HCT116 (cell line): ENCODE data around the gene LRRC4. TPM values are rescaled to one million over a fixed set of nuclear protein-coding genes. Genes with fewer than 3 reads are reported as not detected.

Source experiments
- ATAC-seq: fragments of 200-7000 bp; cut with Tn5 transposase; 2 replicates; pipeline ENCODE4 v1.9.1; 2020; ENCODE audit warnings: mild to moderate bottlenecking, moderate library complexity
- BruUV-seq: library from RNA; stranded (reverse); fragments of 400-500 nt; replicated peaks from 2 replicates; lab custom pipeline; 2021; lab: Mats Ljungman, UMichigan
- CTCF ChIA-PET: fragments of 300-600 bp; sonication (Branson Sonifier 250); formaldehyde crosslinking; loops from one replicate; lab custom pipeline; 2021; ENCODE audit warnings: antibody characterized with exemption; lab: Charles Lee
- POLR2A ChIA-PET: fragments of 300-600, 350-600 bp; sonication (Branson Sonifier 250); formaldehyde crosslinking; loops from one replicate; lab custom pipeline; 2021; ENCODE audit warnings: antibody characterized with exemption; lab: Charles Lee
- RAD21 ChIA-PET, 2 experiments: fragments of 300-600 bp; sonication (Branson Sonifier 250); formaldehyde crosslinking; loops; one replicate each; lab custom pipeline; 2023; ENCODE audit warnings: low total read pairs in 2 of 2; ENCODE audit not compliant: uncharacterized antibody in 2 of 2, unreplicated experiment in 2 of 2, low non-redundant PET in 1 of 2; lab: Charles Lee
- DNase-seq: peaks from one replicate; pipeline ENCODE4 v3.0.0-alpha.2; 2010; ENCODE audit warnings: low read depth, low spot score
- H2AFZ ChIP-seq: fragments of 200-600 bp; shearing (Covaris generic), sonication (generic); 2 replicates; pipeline ENCODE4 v1.6.1; 2017; ENCODE audit warnings: low read depth, mixed run types, mixed read lengths, antibody characterized with exemption, low read length; ENCODE audit not compliant: poor library complexity, severe bottlenecking
- H3K27ac ChIP-seq: 2 replicates; pipeline ENCODE4 v1.5.1; 2012; ENCODE audit warnings: low read depth, low read length
- H3K27me3 ChIP-seq: fragments of 200-600 bp; sonication (generic); 2 replicates; pipeline ENCODE4 v1.6.1; 2016; ENCODE audit warnings: mixed run types, low read length, mixed read lengths; ENCODE audit not compliant: insufficient read depth
- H3K36me3 ChIP-seq, 2 experiments: fragments of 200-500 bp in 1 of 2; fragments of 200-600 bp in 1 of 2; sonication (Bioruptor generic) in 1 of 2; sonication (generic) in 1 of 2; 2 replicates each; pipeline versions ENCODE4 v1.5.1 to v1.6.1; 2014 to 2016; ENCODE audit warnings: low read length in 2 of 2, inconsistent platforms in 1 of 2, mixed read lengths in 1 of 2, mixed run types in 1 of 2; ENCODE audit not compliant: insufficient read depth in 2 of 2, control insufficient read depth in 1 of 2
- H3K4me1 ChIP-seq, 2 experiments: fragments of 200-600 bp in 1 of 2; sonication (generic) in 1 of 2; 2 replicates each; pipeline versions ENCODE4 v1.5.1 to v1.6.1; 2012 to 2017; ENCODE audit warnings: low read length in 2 of 2, inconsistent platforms in 1 of 2, mild to moderate bottlenecking in 1 of 2, mixed read lengths in 1 of 2, mixed run types in 1 of 2, moderate library complexity in 1 of 2; ENCODE audit not compliant: insufficient read depth in 2 of 2, control insufficient read depth in 1 of 2
- H3K4me2 ChIP-seq: fragments of 200-600 bp; sonication (generic); 2 replicates; pipeline ENCODE4 v1.6.1; 2017; ENCODE audit warnings: mixed run types, low read length, mixed read lengths
- H3K4me3 ChIP-seq, 2 experiments: fragments of 200-600 bp in 1 of 2; sonication (generic) in 1 of 2; replicated peaks in 1 of 2; 2 replicates each; pipeline ENCODE4 v1.5.1; 2011 to 2016; ENCODE audit warnings: low read length in 2 of 2, control low read depth in 1 of 2, low read depth in 1 of 2, mild to moderate bottlenecking in 1 of 2, mixed read lengths in 1 of 2, mixed run types in 1 of 2
- H3K79me2 ChIP-seq: fragments of 200-600 bp; sonication (generic); 2 replicates; pipeline ENCODE4 v1.6.1; 2017; ENCODE audit warnings: mild to moderate bottlenecking, mixed run types, low read length, moderate library complexity, mixed read lengths; ENCODE audit not compliant: insufficient read depth
- H3K9ac ChIP-seq: fragments of 200-600 bp; sonication (generic); 2 replicates; pipeline ENCODE4 v1.6.1; 2016; ENCODE audit warnings: low read length, mixed read lengths
- H3K9me2 ChIP-seq: fragments of 200-600 bp; sonication (generic), shearing (Covaris generic); 2 replicates; pipeline ENCODE4 v1.6.1; 2017; ENCODE audit warnings: mixed run types, mild to moderate bottlenecking, moderate library complexity; ENCODE audit not compliant: insufficient read depth
- H3K9me3 ChIP-seq, 2 experiments: fragments of 200-500 bp in 1 of 2; fragments of 200-600 bp in 1 of 2; sonication (Bioruptor generic) in 1 of 2; sonication (generic) in 1 of 2; 2 replicates each; pipeline ENCODE4 v1.6.1; 2014 to 2017; ENCODE audit warnings: low read length in 2 of 2, mixed read lengths in 2 of 2, inconsistent platforms in 1 of 2, low read depth in 1 of 2, mild to moderate bottlenecking in 1 of 2, mixed run types in 1 of 2, moderate library complexity in 1 of 2; ENCODE audit not compliant: control insufficient read depth in 1 of 2, insufficient read depth in 1 of 2
- H4K20me1 ChIP-seq: fragments of 200-600 bp; sonication (generic), shearing (Covaris generic); 2 replicates; pipeline ENCODE4 v1.6.1; 2017; ENCODE audit warnings: mixed run types, mild to moderate bottlenecking, moderate library complexity; ENCODE audit not compliant: insufficient read depth
- CEBPB ChIP-seq: IDR thresholded peaks from 2 replicates; pipeline ENCODE4 v1.6.1; 2012; ENCODE audit warnings: low read depth
- CTCF ChIP-seq, 3 experiments: fragments of 200-600 bp in 1 of 3; sonication (generic) in 1 of 3; IDR thresholded peaks in 2 of 3; conservative IDR thresholded peaks in 1 of 3; 2 replicates each; pipeline ENCODE4 v1.5.1; 2012 to 2017; ENCODE audit warnings: low read depth in 2 of 3, low read length in 2 of 3, antibody characterized with exemption in 1 of 3, borderline replicate concordance in 1 of 3, control low read depth in 1 of 3, mild to moderate bottlenecking in 1 of 3, mixed read lengths in 1 of 3, mixed run types in 1 of 3, moderate library complexity in 1 of 3; ENCODE audit not compliant: insufficient read depth in 1 of 3
- JUND ChIP-seq: IDR thresholded peaks from 2 replicates; pipeline ENCODE4 v1.6.1; 2012
- RAD21 ChIP-seq: IDR thresholded peaks from 2 replicates; pipeline ENCODE4 v1.6.1; 2012; ENCODE audit warnings: low read depth, mild to moderate bottlenecking
- SP1 ChIP-seq: IDR thresholded peaks from 2 replicates; pipeline ENCODE4 v1.6.1; 2012; ENCODE audit warnings: low read depth
- SRF ChIP-seq: IDR thresholded peaks from 2 replicates; pipeline ENCODE4 v1.6.1; 2012; ENCODE audit warnings: low read depth
- intact Hi-C: fragments of 100-400 bp; cut with micrococcal nuclease; formaldehyde crosslinking; loops from 2 replicates; pipeline ENCODE4 v1.10.0; 2022
- total RNA-seq: library from RNA; stranded (reverse); gene quantifications from one replicate; pipeline ENCODE4 v1.2.1, GENCODE V29; 2021; ENCODE audit not compliant: unreplicated experiment
- TF ChIP-seq, protein P1 (sequence below): IDR thresholded peaks from 2 replicates; pipeline ENCODE4 v1.6.1; 2012

The LRRC4 gene
- total RNA-seq, 1 experiment from 2014 or later: not detected

DNA sequence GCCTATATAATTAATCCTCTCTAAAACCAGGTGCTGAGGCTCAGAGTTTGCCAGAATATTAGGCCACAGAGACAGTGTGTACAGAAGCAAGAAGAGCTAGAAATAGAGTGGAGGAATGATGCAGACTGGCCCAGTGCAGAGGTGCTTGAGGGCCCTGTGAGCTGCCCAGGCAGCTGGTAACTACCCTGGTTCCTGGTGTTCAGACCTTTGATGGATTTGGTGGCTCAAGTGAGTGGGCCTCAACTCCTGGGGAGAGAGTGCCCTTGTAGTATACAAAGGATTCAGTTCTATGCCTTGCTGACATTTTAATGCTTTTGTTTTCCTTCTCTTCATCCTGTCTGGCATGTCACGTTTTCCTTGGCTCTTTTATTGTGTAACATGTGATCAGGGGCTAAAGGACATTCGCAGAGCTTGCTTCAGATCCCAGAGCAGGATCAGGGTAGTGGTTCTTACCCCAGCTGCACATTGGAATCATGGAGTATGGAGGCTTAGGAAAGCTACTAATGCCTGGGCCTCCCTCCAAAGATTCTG, 20.0 kb downstream of the LRRC4 start:
- Histone ChIP-seq H3K9ac (no peak overlapping the region), H3K27me3 (no peaks in the 10 kb centered on the region), H3K27ac (no peak overlapping the region), H3K4me2 (no peak overlapping the region), H3K4me3 (no peak overlapping the region), H2AFZ (no peak overlapping the region), H4K20me1 (no peaks in the 10 kb centered on the region), H3K9me2 (no peaks in the 10 kb centered on the region), H3K4me1 (no peaks in the 10 kb centered on the region), H3K9me3 (no peaks in the 10 kb centered on the region), H3K36me3 (no peaks in the 10 kb centered on the region), H3K79me2 (0 out of 2 replicates have a peak, but pooled peaks cover 5% of the 10 kb centered on the region)
- DNase-seq: no peak
- intact Hi-C loops: no loop called here
- ChIA-PET CTCF (interaction anchor here (1.0 kb wide), 1 partner anchor 10 kb away, joined by 4 read pairs; no protein-coding TSS in a partner anchor), POLR2A (no interaction called here), RAD21 (no interaction called here)
- BruUV-seq: no TSS peak
- ATAC-seq: no peak
- TF ChIP-seq CEBPB (no peak), CTCF (IDR thresholded peaks at IDR 0.05 in 2 of 3, conservative IDR thresholded peaks at IDR 0.05 in 1 of 3; ENCODE audit: borderline replicate concordance in 1 of 3, insufficient read depth in 1 of 3, low read depth in 2 of 3, low read length in 2 of 3) (no peak), SRF (no peak), JUND (no peak), SP1 (no peak), RAD21 (no peak)
- TF ChIP-seq, protein P1, sequence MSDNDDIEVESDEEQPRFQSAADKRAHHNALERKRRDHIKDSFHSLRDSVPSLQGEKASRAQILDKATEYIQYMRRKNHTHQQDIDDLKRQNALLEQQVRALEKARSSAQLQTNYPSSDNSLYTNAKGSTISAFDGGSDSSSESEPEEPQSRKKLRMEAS: no peak
